DND-41 (cell line): ENCODE measurements around the gene HSPA8.

Source experiments
- EZH2 ChIP-seq: IDR thresholded peaks from 3 replicates; pipeline ENCODE4 v1.6.1; 2012; ENCODE audit warnings: borderline replicate concordance, low read depth, mild to moderate bottlenecking, moderate library complexity, low read length, inconsistent platforms; ENCODE audit not compliant: severe bottlenecking
- TF ChIP-seq, protein P1 (sequence below): IDR thresholded peaks from 2 replicates; pipeline ENCODE4 v1.5.1; 2012; ENCODE audit warnings: borderline replicate concordance, low read length, moderate library complexity, mild to moderate bottlenecking; ENCODE audit not compliant: poor library complexity, severe bottlenecking; ENCODE audit errors: extremely low read depth

DNA sequence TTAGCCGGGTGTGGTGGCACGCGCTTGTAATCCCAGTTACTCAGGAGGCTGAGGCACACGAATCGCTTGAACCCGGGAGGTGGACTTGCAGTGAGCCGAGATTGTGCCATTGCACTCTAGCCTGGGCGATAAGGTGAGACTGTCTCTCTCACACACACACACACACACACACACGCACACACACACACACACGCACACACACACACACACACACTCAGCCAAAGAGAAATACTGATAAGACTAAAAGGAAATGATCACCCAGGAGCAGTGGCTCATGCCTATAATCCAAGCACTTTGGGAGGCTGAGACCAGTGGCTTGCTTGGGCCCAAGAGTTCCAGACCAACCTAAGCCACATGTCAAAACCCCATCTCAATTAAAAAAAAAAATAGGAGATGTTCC is 20.8 kb downstream of the HSPA8 start:
- TF ChIP-seq, protein P1, sequence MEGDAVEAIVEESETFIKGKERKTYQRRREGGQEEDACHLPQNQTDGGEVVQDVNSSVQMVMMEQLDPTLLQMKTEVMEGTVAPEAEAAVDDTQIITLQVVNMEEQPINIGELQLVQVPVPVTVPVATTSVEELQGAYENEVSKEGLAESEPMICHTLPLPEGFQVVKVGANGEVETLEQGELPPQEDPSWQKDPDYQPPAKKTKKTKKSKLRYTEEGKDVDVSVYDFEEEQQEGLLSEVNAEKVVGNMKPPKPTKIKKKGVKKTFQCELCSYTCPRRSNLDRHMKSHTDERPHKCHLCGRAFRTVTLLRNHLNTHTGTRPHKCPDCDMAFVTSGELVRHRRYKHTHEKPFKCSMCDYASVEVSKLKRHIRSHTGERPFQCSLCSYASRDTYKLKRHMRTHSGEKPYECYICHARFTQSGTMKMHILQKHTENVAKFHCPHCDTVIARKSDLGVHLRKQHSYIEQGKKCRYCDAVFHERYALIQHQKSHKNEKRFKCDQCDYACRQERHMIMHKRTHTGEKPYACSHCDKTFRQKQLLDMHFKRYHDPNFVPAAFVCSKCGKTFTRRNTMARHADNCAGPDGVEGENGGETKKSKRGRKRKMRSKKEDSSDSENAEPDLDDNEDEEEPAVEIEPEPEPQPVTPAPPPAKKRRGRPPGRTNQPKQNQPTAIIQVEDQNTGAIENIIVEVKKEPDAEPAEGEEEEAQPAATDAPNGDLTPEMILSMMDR: no peak
- no peak for TF ChIP-seq EZH2
